GM20431 (cell line): ENCODE measurements around the gene SNX11.

Experiments used
- in situ Hi-C: fragments of 300-500 bp; cut with MseI, MboI; formaldehyde crosslinking; loops from one replicate; pipeline ENCODE4 v1.15.0; 2020; ENCODE audit warnings: low sequenced_read_pairs; ENCODE audit not compliant: unreplicated experiment

SNX11 gene

DNA sequence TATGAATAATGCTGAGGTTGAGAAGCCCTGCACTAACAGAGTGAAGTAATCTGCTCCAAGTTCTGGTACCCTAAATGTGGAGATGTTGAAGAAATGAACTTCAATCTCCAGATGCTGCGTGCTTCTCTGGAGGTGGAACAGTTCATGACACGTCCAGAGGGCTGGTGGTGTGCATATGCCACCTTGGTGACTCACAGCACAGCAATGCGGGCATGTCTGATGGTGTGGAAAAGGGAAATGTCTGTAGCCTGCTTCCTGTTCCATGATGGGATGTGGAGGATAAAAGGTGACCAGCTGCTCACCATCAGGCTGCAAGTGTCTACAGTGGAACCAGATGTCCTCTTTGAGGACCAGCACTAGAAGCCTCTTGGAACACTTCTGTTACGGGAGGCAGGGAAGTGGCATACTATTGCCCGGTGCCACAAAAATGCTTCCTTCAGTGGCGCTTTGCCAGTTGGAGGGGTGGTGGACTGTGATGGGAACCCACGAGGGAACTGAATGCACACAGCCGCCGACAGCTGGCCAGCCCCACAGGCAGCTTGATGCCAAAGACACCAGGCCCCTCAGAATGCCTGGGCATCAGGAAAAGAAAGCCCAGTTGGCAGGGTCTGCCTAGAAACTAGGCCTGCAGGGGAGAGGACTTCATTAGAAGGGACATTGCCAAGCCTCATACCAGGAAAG lies 19.9 kb downstream of the SNX11 start:
- in situ Hi-C loops: no loop called here

DNA sequence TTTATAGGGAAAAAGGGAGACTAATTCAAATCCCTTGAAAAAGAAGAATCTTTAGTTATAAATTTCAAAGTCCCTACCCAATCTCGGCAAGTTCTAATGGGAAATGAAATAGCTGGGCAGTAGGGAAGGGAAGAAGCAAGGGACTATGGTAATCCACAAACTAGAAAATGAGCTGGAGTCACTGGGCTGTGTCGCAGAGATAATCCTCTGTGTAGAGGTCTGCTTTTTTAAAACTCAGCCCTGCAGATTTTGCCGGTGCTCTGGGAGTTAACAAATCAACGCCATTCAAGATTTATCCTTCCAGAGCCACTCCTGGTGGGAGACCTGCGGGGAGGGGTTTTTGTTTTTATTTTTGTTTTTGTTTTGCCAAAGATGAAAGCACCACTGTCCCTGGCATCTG lies 20.8 kb downstream of the SNX11 start:
- in situ Hi-C loops: no loop called here

DNA sequence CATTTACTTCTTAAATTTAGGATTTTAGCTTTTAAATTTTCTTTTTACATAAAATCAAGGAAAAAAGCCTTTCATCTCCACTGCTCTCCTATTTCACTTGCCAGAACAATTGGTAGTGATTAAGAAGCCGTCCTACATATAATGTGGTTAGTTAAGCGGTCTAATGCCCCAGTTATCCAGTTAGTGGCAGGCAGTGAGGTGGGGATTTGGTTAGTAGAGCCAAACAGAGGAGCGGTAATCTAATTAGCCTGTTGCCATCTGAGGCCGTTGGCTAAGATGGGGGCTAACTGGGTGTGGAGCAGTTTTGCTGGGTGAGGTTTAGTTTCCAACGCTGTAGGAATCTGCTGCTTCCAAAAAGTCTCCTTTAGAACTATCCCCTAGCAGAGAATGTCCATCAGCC lies 22.4 kb downstream of the SNX11 start:
- in situ Hi-C loops: no loop called here

DNA sequence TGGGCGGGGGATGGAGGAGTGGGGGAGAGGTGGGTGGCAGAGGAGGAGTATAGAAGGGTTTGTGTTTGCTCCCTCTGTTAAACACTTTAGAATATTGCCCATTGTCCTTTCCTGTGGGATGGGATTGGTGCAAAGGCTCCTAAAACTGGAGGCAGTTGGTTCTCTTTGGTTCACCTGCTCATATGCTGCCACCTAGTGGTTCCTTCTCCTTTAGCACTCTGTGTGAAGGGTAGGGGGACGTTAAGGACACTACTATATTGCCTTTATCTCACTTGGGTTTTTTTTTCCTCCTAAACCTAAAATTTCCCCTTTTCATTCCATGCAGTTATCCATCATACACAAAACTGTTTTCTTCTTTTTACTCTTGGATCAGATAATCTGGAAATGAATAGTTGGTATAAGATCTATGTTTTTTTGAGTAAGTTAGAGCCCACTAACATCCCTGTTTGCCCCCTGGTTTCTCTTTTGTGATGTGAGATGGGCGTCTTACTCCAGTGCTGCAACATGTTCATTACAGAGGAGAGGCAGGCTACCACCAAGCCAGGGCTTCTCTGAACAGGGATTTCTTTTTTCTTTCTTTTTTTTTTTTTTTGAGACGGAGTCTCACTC lies 23.8 kb downstream of the SNX11 start:
- in situ Hi-C loops: no loop called here

DNA sequence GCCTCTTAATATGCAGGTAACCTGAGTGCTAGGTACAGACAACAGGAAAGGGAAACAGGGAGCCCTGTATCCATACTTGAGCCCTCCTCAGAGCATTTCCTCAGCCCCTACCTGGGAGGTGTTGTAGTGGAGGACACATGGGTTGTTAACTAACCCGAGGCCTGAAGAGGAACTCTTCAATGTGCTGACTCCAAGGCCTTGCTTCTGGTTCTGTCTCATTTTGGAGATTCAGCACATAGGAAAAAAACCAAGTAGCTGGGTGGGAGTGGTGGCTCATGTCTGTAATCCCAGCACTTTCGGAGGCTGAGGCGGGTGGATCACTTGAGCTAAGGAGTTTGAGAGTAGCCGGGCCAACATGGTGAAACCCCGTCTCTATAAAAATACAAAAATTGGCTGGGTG lies 24.8 kb downstream of the SNX11 start:
- in situ Hi-C loops: no loop called here

DNA sequence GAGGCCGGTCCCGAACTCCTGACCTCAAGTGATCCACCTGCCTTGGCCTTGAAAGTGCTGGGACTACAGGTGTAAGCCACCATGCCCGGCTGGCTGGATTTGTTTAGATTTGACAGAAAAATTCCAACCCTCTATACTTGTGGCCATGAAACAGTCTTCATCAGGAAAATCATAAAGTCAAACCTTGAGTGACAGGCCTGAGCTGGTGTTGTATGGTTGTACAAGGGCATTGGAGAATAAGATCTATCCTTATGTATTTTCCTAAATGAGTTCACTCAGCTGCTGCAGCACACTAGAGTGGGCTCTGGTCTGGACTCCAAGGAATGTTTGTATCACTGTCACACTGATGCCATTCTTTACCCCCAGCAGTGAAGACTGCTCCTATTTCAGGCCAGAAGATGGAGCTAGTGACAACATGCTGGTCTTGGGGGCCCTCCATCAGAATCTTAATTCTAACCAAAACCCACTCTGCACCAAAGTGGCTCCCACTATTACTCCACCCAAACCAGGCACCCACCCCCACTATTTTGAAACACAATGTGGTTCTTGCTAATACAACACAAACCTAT lies 27.4 kb downstream of the SNX11 start:
- in situ Hi-C loops: no loop called here

DNA sequence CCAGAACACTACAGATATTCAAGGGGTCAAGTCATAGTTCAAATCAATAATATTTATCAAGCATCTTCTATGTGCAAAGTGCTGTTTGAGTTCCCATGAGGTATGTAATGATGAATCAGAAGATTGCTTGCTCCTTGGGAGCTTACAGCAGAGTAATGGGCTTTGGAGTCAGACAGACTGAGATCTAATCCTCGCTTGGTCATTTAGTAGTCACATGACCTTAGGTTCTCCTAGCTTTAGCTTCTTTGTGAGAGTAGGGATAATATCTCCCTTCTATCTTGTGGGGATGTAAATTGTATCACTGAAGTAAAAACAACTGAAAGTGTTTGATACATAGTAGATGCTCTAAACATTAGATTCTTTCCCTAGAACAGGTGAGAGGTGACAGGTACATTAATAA lies 30.1 kb downstream of the SNX11 start:
- in situ Hi-C loops: no loop called here

DNA sequence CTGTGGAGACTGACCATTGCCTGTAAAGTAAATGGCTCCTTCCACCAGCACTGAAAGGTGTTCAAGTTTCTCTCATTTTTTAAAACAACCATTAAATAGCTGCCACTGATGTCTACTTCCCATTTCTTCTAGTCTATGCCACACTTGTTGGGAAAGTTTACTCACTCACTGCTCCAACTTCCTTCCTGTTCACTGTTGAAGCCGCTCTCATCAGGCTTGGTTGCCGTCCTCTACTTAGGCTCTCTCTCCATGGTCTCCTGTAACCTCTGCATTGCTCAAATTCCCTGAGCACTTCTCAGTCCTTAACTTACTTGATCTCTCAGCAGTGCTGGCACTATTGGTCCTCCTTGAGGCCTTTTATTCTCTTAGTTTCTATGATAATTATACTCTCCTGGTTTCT lies 32.4 kb downstream of the SNX11 start:
- in situ Hi-C loops: no loop called here

DNA sequence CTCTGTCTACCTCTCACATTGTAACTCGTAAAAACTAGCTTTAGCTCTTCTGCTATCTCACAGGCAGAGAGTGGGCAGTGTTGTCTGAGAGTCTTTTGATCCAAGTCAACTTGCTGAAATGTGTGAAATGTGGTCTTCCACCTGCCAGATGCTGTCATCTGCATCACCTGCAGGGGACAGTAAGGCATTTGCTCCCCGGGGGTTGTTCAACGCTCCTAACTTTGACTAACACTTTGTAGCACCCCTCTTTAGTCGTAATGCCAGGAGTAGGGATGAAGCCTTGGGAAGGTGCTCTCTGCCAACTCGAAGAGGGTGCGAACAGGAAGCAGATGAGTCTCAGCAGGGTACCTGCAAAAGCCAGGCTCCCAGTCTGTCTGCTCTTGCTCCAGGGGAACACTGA lies 36.1 kb downstream of the SNX11 start:
- in situ Hi-C loops: no loop called here

DNA sequence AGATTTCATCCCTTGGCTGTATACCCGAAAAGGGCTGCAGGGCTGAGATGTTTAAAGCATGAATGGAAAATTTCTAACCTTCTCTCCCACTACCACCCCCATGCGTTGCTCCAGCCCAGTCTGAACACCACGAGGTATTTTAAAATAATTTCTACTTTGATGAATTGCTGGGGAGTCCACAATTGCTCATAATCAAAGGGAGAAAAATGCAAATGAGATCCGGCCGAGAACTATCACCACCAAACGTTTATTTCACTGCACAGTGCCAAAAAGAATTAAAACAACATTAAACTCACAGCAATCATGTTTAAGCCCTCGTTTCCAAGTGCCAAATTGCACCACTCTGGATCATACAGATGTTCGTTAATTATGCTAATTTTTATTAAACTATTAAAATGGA lies 36.7 kb downstream of the SNX11 start:
- in situ Hi-C loops: no loop called here

DNA sequence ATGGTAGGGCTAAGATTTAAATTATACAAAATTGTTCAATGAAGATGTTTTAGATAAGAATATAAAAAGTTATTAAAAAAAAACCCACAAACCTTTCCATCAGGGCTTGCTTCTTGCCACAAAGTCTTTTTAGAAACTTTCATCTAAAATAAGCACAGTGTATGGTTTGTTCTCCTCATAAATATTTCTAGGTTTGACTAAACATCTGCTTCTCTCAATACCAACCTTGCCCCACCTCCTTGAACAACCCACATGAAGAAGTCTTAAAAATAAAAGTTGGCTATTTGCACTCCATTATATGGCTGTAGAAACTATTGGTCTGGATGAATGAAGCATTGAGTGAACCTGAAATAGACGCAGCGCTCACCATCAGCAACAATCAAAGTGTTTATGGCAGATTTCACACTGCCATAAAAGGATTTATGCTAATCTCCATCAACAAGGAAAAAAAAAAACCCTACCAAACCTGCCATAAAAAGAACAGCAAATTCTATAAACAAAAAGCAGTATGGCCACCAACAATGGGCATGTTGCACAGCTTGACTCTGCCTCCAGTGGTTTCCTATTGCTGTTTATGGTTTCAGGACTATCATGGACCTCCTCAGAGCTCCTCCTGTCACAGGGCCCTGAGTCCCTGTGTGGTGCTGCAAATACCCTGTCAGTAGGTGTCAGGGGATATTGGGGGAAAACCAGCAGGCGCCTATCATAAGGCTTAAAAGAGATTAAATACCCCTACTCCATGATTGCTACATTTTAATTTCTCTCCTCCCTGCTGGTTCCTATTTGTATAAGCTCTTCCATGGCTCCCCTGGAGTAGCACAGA lies 37.6 kb downstream of the SNX11 start:
- in situ Hi-C loops: no loop called here

DNA sequence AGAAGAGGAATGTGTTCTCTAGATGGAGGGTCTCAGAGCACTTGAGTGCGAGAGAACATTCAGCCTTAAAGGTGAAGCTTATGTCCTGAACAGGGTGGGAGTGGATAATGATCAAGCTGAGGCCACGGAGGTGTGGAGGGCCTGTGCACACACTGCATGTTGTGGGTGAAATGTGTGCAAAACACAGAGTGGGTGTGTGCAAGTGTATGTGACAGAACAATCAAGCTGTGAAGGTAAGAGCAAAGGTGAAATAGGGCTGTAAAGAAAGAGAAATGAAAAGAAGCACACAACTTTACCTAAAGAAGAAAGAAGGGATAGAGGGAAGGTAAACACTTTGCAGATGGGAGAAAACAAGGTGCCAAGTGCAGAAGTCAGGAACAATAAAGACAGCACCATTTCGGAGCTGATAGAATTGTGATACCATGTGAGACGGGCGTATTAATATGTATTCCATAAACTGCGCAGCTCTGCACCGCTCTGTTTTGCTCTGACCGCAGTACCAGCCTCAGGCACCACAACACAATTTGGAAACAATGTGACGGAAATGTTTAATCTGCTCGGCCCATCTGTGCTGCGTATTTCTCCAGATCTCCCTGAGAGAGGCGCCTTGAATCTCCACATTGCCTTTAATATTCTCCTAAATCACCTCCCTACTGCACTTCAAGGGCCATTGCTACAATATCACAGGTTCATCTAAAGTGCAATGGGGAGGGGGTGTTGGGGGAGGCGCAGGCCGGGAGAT lies 40.6 kb downstream of the SNX11 start:
- in situ Hi-C loops: no loop called here

DNA sequence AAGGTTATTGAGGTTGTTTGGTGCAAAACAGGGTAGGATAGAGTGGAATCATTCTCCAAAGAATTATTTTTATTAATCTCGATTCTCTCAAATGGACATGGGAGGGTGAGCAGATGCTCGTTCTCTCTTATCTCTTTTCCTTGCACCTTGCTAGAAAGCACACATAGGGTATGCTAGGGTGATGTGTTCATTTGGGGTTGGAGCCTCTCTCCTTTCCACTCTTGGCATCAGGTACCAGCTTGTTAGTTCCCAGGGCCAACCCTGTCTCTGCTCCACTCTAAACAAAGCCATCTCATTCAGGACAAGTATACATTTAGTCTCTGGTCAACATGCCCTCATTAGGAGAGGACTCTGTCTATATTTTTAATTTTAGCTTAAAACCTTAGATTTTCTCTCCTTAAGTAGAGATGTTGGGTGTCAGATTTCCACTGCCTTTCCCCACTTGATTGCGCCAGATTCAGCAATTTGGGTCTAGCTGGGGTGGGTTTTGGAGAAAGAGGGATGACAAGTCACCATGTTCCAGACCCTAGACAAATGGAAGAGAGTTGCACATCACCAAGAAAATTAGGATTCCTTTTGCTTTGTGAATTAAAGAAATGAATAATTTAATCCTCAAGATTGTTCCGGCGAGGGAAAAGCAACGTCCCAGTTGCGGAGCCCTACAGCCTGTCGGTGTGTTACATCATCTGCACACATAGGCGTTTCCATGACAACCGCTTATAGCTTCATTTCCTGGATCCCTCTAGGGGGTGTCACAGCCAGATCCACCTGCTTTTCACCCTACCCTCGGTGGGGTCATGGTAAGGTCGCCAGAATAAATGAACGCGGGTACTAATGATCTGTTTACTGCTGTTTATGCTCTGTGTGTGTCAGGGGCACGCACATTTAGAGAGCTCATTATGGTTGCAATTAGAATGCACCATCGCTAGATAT lies 41.6 kb downstream of the SNX11 start:
- in situ Hi-C loops: no loop called here

DNA sequence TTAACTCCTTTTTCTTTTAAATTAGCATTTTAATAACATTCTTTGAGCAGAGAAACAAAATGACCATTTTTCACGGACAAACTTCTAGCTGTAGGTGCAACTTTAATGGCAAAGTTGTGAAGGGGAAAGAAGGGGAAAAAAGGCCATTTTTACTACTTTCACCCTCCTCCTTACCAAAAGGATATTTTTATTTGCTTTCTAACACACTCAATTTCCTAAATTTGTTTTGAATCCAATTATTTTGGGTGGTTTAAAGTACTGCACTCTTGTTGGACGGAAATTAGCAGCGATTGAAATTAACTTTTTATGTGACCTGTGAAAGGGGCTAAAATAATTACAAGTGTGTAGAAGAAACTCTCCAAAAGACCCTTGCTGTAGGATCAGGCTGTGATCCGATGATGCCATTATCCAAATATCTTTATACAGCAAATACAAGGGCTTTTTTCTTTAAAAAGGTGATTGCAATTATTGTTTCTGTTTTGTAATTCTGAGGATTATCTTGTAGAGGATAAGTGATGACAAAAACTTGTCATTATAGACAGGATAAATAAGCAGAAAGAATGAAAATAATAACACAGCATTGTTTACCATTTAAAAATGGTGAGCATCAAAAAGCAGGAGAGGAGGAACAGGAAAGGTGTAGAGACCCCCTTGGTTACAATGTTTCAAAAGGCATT lies 42.4 kb downstream of the SNX11 start:
- in situ Hi-C loops: no loop called here

DNA sequence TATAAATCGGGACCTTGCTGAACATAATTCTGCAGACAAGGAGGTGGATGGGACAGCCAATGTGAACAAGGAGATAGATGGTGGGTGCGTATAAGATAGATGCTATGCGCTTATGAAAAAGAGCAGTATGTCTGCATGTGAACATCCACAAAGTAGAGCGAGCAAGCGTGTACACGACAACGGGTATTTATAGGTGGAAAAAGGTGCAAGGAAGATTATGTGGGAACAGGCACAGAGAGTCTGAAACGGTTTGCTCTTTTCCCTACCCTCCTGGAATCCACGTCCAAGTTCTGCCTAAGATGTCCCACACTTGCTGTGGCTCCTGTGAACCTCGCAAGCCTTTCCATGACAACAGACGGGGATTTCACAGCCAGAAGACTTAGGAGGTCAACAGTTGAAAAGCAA lies 43.0 kb downstream of the SNX11 start:
- in situ Hi-C loops: no loop called here

DNA sequence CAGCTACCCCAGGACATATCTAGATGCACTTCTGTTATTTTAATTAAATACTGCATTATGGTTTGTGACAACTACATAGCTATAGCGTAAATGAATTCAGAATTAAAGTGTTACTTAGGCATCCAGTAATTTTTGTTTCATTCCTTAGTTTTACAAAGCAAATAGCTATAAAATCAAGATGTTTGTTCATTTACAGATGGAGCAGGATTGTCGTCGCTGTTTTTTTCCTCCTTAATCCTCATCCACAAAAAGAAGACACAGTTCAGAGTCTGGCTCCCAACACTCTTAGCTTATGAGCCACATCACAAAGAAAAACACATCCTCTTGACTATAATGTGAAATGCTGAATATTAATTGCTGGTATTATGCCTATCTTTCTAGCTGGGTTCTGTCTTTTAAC lies 43.7 kb downstream of the SNX11 start:
- in situ Hi-C loops: no loop called here

DNA sequence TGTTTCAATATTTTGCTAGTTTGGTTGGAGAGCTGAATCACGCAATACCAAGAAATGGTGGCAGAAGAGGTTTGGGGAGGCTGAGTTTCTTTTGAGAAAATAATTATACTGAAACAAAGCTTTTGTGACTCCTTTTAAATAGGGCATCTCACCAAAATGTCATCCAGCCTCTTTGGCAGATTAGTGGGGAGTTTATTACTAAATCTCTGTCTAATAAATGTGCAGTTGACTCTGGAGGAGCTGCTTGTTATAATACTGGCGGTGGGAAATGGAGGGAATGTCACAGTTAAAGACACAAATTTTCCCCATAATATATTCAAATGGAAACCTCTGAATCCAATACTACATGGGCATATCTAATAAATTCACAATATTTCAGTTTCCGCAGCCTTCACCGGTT lies 44.7 kb downstream of the SNX11 start:
- in situ Hi-C loops: no loop called here

DNA sequence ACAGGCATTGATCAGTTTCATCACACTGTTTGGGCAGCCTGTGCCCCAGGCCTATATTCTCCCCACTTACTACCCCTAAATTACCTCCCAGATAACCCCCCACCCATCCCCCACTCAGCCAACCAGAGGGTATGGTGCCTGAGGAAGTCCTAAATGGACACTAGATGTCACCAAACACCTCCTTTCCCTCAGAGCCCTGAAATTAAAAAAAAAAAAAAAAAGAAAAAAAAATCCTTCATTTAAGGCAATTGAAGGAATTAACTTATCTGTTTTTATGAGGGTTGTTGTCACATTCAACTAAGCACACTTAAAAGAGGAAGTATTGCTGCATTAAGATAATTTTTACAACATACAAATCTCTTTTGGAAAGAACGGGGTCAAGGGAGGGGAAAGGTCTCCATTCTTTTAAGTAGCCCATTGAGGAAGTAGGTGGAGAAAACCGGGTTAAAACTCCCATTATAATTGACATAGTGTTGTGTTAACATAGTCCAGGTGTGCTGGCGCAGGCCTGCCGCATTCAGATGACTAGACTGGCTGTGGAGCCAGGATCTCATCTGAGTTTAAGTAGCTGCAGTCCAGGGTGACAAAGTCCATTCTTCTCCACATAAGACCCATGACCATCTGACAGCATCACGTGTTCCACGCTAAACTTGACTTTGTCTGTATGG lies 46.3 kb downstream of the SNX11 start:
- in situ Hi-C loops: no loop called here
